Gastroesophageal sphincter (tissue), 3 donors: ENCODE results near the gene DOC2A.

Experiments used
- CTCF ChIP-seq, 4 experiments: fragments of 200-600 bp in 2 of 4; fragments of 450-650 bp in 2 of 4; sonication (generic) in 1 of 4; IDR thresholded peaks; one replicate each; pipeline ENCODE4 v1.5.1; 2017 to 2019; ENCODE audit warnings: antibody characterized with exemption in 4 of 4, mild to moderate bottlenecking in 2 of 4, moderate library complexity in 2 of 4
- EP300 ChIP-seq: sonication (generic); formaldehyde crosslinking; IDR thresholded peaks from one replicate; pipeline ENCODE4 v1.6.1; 2017; ENCODE audit warnings: antibody characterized with exemption, mild to moderate bottlenecking
- POLR2A ChIP-seq, 2 donors: fragments of 450-650 bp; IDR thresholded peaks; one replicate each; pipeline ENCODE4 v1.6.1; 2017; ENCODE audit warnings: antibody characterized with exemption in 2 of 2, mild to moderate bottlenecking in 2 of 2, moderate library complexity in 1 of 2

GRCh38 chr16:30022887-30023286, 12.1 kb upstream of the DOC2A start, which contains the start of gene C16orf92:
- no peak for TF ChIP-seq CTCF (IDR thresholded peaks at IDR 0.05)
- TF ChIP-seq POLR2A (IDR thresholded peaks at IDR 0.05) = no peak
- no peak for TF ChIP-seq EP300
